T-helper 2 cell treated with Interferon-gamma antibody and Interleukin-4, amounts not matched to agents 5 μg/mL and 100 μg/mL, for 36 hours (primary cell): Measurements from ENCODE around the gene RCAN1.

Experiments
- DNase-seq: peaks from one replicate; pipeline ENCODE4 v3.0.0; 2021; ENCODE audit warnings: low spot score
- H3K27ac Mint-ChIP-seq: one replicate; pipeline ENCODE4 v1.8.0; 2021; ENCODE audit warnings: mild to moderate bottlenecking, mixed read lengths
- H3K27me3 Mint-ChIP-seq: one replicate; pipeline ENCODE4 v1.8.0; 2021; ENCODE audit warnings: low read depth, mixed read lengths
- H3K36me3 Mint-ChIP-seq: one replicate; pipeline ENCODE4 v1.8.0; 2021; ENCODE audit warnings: low read depth, mixed read lengths
- H3K4me1 Mint-ChIP-seq: one replicate; pipeline ENCODE4 v1.8.0; 2021; ENCODE audit warnings: low read depth, mixed read lengths
- H3K4me3 Mint-ChIP-seq: one replicate; pipeline ENCODE4 v1.8.0; 2022; ENCODE audit warnings: mild to moderate bottlenecking, moderate library complexity, mixed read lengths
- H3K9me3 Mint-ChIP-seq: one replicate; pipeline ENCODE4 v1.8.0; 2021; ENCODE audit warnings: mixed read lengths

Gene RCAN1

DNA sequence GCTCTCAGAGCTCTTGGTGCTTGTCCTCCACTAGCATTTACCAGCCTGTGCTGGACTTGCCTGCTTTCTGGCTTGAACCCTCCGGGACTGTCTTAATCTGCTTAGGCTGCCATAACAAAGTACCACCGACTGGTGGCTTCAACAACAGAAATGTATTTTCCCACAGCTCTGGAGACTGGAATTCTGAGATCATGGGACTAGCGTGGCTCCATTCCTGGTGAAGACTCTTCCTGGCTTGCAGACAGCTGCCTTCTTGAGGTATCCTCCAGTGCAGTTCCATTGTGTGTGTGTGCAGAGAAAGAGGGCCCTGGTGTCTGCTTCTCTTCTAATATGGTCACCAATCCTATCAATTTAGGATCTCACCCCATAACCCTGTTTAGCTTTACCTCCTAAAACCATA is 22.0 kb upstream of the RCAN1 start:
- Mint-ChIP-seq H3K4me3 (no peak overlapping the region), H3K27ac (no peak overlapping the region), H3K27me3 (peaks cover 2% of the 10 kb centered on the region), H3K36me3 (peaks cover 10% of the 10 kb centered on the region), H3K9me3 (peaks cover 8% of the 10 kb centered on the region), H3K4me1 (peaks cover 27% of the 10 kb centered on the region)
- DNase-seq: no peak

- no peak for DNase-seq
- Mint-ChIP-seq H3K9me3 (peaks cover 8% of the 10 kb centered on the region), H3K27me3 (peaks cover 2% of the 10 kb centered on the region), H3K27ac (no peak overlapping the region), H3K4me3 (no peak overlapping the region), H3K36me3 (peaks cover 10% of the 10 kb centered on the region), H3K4me1 (peaks cover 14% of the 10 kb centered on the region)
Observed at GRCh38 chr21:34635307-34635706, 20.4 kb upstream of the RCAN1 start.

DNA sequence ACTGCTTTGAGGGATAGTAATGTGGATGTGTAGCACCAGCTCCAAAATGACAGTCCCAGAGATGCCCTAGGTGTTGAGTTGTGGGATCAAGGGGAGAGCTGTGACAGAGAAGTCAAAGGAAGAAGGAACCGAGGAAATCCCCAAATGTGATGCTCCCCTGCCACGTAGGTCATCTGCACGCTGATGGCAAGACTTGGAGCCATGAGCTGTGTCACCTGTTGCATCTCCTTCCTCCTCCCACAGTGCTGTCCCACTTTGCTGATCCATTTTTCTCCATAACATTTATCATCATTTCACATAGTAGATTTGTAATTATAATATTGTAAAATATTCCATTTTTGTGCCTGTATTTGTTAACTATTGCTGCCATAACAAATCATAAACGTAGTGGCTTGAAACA is 17.6 kb upstream of the RCAN1 start:
- Mint-ChIP-seq H3K9me3 (no peaks in the 10 kb centered on the region), H3K36me3 (no peaks in the 10 kb centered on the region), H3K4me1 (peaks cover under 1% of the 10 kb centered on the region), H3K27ac (no peak overlapping the region), H3K4me3 (no peak overlapping the region), H3K27me3 (peaks cover 5% of the 10 kb centered on the region)
- no peak for DNase-seq

DNA sequence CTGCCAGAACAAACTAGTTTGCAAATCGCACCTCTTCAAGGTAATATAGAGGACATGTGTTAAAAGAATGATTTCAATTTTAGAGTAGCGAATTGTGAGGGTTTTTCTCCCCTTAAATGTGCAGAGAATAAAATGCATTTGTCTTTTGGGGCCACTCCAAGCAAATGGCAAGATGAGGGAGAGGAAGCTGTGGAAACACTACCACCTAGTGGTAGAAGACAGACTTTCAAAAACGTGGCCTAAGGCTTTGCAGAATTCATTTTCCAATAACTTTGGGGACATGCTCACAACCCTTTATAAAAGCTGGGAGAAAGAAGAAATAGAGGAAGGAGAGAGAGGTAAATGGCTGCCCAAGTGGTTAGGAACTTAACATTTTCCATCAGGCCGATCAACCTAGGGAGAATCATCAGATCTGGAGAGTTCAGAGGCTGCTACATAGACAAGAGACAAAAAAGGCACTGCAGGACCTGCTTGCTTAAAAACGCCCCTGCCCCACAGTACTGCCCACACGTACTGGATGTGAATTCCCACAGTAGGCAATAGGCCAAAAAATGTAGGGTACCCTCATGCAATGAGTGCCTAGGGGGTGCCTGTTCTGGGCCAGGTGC is 15.7 kb upstream of the RCAN1 start:
- no peak overlapping the region for H3K4me3 Mint-ChIP-seq
- H3K27me3 Mint-ChIP-seq: peaks cover 11% of the 10 kb centered on the region
- no peaks in the 10 kb centered on the region for H3K36me3 Mint-ChIP-seq
- no peaks in the 10 kb centered on the region for H3K9me3 Mint-ChIP-seq
- DNase-seq: peak; percentile 27
- H3K27ac Mint-ChIP-seq: no peak overlapping the region
- no peaks in the 10 kb centered on the region for H3K4me1 Mint-ChIP-seq

DNA sequence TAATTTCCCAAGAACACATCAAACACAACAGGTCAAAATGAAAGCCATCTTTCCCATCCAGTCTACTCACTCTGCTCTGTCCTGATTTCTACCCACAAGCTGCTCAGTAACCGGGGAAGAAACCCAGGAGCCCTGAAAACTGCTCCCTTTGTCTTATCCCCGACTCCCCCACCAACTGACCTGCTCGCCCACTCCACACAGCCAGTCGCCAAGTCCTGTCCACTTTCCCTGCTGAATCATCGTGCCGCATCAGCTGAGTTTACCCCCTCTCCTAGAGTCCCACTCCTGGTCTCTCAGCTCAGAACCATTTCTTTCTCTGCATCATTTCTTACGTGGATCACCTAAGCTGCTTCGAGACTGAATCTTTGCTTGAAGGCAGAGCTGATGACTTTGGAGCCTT is 11.2 kb upstream of the RCAN1 start:
- Mint-ChIP-seq H3K36me3 (no peaks in the 10 kb centered on the region), H3K27ac (no peak overlapping the region), H3K4me1 (no peaks in the 10 kb centered on the region), H3K4me3 (no peak overlapping the region), H3K9me3 (no peaks in the 10 kb centered on the region), H3K27me3 (peaks cover 27% of the 10 kb centered on the region)
- DNase-seq: no peak

GRCh38 chr21:34625030-34625593 is 10.2 kb upstream of the RCAN1 start:
- Mint-ChIP-seq H3K4me1 (no peaks in the 10 kb centered on the region), H3K9me3 (no peaks in the 10 kb centered on the region), H3K27ac (no peak overlapping the region), H3K36me3 (no peaks in the 10 kb centered on the region), H3K27me3 (peaks cover 33% of the 10 kb centered on the region), H3K4me3 (no peak overlapping the region)
- no peak for DNase-seq

DNA sequence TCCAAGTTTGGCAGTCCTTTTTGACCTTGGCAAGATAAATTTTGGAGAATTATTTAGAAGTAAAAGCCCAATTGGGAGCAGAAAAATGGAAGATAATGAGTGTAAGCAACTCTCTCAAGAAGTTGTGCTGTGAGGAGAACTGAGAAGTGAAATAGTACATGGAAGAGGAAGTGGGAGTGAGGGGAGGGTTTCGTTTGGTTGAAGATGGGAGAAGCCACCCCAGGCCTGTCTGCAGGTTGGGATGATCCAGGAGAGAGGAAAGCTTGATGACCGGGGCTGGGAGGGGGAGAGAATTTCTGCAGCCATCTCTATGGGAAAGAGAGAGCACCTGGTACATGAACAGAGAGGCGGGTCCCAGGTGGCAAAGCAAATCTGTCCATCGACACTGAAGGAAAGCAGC is 8.6 kb upstream of the RCAN1 start:
- H3K4me1 Mint-ChIP-seq: no peaks in the 10 kb centered on the region
- H3K9me3 Mint-ChIP-seq: no peaks in the 10 kb centered on the region
- DNase-seq: no peak
- H3K27ac Mint-ChIP-seq: no peak overlapping the region
- H3K36me3 Mint-ChIP-seq: no peaks in the 10 kb centered on the region
- H3K4me3 Mint-ChIP-seq: no peak overlapping the region
- H3K27me3 Mint-ChIP-seq: peaks cover 36% of the 10 kb centered on the region

DNA sequence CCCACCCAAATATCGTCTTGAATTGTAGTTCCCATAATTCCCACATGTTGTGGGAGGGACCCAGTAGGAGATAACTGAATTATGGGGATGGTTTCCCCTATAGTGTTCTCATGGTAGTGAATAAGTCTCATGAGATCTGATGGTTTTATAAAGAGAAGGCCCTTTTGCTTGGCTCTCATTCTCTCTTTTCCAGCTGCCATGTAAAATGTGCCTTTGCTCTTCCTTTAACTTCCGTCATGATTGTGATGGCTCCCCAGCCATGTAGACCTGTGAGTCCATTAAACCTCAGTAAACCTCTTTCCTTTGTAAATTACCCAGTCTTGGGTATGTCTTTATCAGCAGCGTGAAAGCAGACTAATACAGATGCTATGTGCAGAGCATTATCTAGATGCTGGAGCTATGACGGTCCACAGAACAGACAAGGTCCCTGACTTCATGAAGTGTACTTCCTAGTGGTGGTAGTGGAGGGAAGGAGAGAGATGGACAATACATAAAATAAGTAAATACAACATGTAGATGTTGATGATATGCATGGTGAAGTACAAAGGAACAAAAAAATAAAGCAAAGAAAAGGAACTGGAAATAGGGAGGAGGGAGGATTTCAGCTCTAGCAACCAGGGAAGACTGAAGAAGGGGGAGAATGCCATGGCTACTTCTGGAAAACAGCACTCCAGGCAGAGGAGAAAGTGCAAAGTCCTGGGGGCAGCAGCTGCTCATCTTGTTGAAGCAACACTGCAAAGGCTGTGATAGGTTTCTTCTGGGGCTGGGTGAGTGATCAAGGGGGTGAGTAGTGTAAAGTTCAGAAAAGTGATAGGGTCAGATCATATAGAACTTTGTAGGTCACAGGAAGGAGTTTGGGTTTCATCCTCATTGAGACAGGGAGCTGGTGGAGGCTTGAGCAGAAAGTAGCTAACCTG is 6.8 kb upstream of the RCAN1 start:
- no peaks in the 10 kb centered on the region for H3K36me3 Mint-ChIP-seq
- H3K4me3 Mint-ChIP-seq: no peak overlapping the region
- no peak for DNase-seq
- H3K27me3 Mint-ChIP-seq: peaks cover 34% of the 10 kb centered on the region
- H3K27ac Mint-ChIP-seq: no peak overlapping the region
- H3K9me3 Mint-ChIP-seq: no peaks in the 10 kb centered on the region
- no peaks in the 10 kb centered on the region for H3K4me1 Mint-ChIP-seq

- Mint-ChIP-seq H3K4me3 (no peak overlapping the region), H3K27me3 (peaks cover 29% of the 10 kb centered on the region), H3K27ac (no peak overlapping the region), H3K4me1 (peaks cover 6% of the 10 kb centered on the region), H3K9me3 (no peaks in the 10 kb centered on the region), H3K36me3 (no peaks in the 10 kb centered on the region)
- no peak for DNase-seq
Observed at GRCh38 chr21:34619841-34620665, 5.1 kb upstream of the RCAN1 start.

- H3K9me3 Mint-ChIP-seq: no peaks in the 10 kb centered on the region
- no peak overlapping the region for H3K27ac Mint-ChIP-seq
- no peak for DNase-seq
- no peaks in the 10 kb centered on the region for H3K36me3 Mint-ChIP-seq
- peaks cover 9% of the 10 kb centered on the region for H3K4me1 Mint-ChIP-seq
- no peak overlapping the region for H3K4me3 Mint-ChIP-seq
- peaks cover 32% of the 10 kb centered on the region for H3K27me3 Mint-ChIP-seq
Observed at GRCh38 chr21:34618941-34619340, 4.0 kb upstream of the RCAN1 start.

DNA sequence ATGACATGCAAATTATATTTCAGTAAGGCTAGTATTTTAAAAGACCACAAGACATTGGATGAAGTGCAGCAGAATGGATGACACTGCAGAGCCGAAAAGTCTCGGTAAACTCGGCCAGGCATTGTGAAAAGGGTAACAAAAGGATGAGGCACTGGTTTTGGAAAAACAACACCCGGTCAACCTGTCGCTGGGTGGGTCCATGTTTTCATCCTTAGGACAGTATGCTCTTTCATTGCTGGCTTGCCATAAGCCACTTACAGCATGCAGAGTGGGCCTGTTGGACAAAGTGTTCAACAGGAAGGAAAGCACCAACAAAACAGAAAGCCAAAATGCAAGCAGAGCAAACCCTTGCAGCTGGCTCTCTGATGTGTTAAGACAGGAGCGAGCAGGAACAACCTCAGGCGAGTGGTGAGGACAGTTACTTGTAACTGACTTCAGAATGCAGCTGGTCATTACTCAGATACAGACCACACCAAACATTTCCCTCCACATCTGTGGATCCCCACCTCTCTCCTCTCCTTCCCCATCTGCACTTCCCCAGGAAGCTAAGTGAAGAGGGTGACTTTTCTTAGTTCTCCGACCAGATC is 2.9 kb upstream of the RCAN1 start:
- no peak overlapping the region for H3K4me3 Mint-ChIP-seq
- H3K9me3 Mint-ChIP-seq: no peaks in the 10 kb centered on the region
- no peak for DNase-seq
- H3K27me3 Mint-ChIP-seq: peaks cover 33% of the 10 kb centered on the region
- H3K36me3 Mint-ChIP-seq: no peaks in the 10 kb centered on the region
- peaks cover 16% of the 10 kb centered on the region for H3K4me1 Mint-ChIP-seq
- H3K27ac Mint-ChIP-seq: no peak overlapping the region

- peaks cover 28% of the 10 kb centered on the region for H3K27me3 Mint-ChIP-seq
- H3K9me3 Mint-ChIP-seq: no peaks in the 10 kb centered on the region
- H3K27ac Mint-ChIP-seq: peak overlapping the region; percentile 85
- no peaks in the 10 kb centered on the region for H3K36me3 Mint-ChIP-seq
- H3K4me1 Mint-ChIP-seq: peaks cover 24% of the 10 kb centered on the region
- peak overlapping the region; percentile 94 for H3K4me3 Mint-ChIP-seq
- no peak for DNase-seq
Observed at GRCh38 chr21:34615487-34615814, 538 bp upstream of the RCAN1 start.

- Mint-ChIP-seq H3K36me3 (no peaks in the 10 kb centered on the region), H3K4me3 (peak overlapping the region; percentile 84), H3K27me3 (peaks cover 27% of the 10 kb centered on the region), H3K4me1 (peaks cover 24% of the 10 kb centered on the region), H3K27ac (peak overlapping the region; percentile 64), H3K9me3 (no peaks in the 10 kb centered on the region)
- DNase-seq: no peak
Observed at GRCh38 chr21:34613679-34614627, 960 bp downstream of the RCAN1 start.
